Activated CD4-positive, alpha-beta T cell treated with anti-CD3 and anti-CD28 coated beads, Interleukin-2, Interleukin-6, amounts not matched to agents 100 ng/mL and 50 ng/mL, durations not matched to agents 16 hours and 8 hours (primary cell): ENCODE data around the gene KRT3.

Source experiments
- DNase-seq: peaks from one replicate; pipeline ENCODE4 v3.0.0-alpha.2; 2020

KRT3 gene

GRCh38 chr12:52826611-52827498 is 30.9 kb upstream of the KRT3 start:
- no peak for DNase-seq

GRCh38 chr12:52825961-52826360 is 30.0 kb upstream of the KRT3 start:
- DNase-seq = no peak

DNA sequence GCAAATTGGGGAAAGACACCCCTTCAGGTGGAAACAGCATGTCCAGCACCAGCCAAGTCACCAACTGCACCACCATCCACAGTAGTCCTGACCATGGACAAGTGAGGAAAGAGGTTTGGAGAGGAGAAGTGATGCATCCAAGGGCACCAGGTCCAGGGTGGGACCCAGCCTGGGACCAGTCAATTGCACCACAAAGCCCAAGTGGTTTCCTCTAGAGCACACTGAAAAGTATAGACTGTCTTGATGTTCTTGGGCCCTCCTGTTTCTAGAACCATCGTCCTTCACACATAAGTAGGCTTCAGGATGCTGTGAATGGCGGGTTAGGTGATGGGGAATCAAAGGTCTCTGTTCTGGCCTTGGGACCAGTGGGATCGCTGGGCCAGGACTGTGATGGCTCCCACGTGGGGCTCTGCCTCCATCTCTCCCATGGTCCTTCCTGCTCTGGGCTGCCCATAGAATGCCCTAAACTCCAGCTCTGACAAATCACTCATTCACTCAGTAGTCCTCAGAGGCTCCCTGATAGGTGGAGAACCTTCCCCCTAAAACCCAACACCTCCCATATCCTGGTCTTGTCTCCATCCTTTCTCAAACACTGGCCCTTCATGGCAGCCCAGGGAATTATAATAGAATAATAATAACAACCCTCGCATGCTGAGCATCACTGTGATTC is 29.0 kb upstream of the KRT3 start:
- DNase-seq = no peak

DNA sequence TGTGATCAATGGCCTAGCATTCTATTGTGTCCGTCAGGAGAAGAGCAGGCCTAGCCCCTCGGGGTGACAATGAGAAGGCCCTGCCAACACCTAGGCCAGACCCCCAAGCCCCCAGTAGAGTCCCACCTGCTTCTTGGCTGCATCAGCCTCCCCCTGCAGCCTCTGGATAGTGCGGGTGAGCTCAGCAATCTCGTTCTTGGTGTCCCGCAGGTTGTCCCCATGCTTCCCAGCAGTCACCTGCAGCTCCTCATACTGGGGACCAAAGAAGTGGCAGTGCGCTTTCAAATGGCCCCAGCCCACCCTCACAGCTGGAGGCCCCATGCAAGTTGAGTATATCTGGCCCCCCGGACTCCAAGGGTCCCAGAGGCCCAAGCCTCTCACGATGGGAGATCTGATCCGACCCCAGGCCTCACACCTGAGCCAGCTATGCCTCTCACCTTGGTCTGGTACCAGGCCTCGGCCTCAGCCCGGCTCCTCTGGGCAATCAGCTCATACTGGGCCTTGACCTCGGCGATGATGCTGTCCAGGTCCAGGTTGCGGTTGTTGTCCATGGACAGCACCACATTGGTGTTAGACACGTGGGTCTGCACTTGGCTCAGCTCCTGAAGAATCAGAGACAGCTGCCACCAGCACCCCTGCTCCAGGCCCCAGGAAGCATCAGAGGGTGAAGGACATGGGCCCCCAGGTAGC is 28.0 kb upstream of the KRT3 start:
- no peak for DNase-seq

DNA sequence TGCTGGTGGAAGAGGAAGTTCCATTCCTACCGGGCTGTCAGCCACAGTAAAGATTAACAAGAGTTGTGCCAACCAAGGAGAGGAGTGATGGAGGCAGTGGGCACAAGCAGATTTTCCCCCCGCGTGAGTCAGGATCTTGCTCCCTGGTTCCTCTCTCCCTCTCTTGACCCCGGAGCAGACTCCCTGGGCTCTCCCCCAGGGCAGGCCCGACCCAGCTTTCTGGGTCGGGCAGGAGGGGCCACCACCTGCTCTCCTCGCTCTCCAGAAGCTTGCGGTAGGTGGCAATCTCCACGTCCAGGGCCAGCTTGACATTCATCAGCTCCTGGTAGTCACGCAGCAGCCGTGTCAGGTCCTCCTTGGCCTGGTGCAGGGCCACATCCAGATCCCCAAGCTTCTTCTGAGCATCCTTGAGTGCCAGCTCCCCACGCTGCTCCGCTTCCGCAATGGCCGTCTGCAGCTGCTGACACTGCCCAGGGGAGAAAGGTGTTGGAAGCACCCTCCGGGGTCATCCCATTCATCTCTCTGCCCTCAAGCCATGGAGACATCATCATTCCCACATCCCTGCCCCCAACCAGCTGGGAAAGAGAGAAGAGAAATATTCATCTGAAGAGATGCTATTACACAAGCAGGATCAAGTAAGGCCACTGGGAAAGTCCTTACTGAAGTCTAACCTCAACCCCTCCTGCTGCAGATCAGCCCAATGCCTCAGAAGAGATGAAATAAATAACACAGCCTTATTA is 27.0 kb upstream of the KRT3 start:
- DNase-seq = no peak

DNA sequence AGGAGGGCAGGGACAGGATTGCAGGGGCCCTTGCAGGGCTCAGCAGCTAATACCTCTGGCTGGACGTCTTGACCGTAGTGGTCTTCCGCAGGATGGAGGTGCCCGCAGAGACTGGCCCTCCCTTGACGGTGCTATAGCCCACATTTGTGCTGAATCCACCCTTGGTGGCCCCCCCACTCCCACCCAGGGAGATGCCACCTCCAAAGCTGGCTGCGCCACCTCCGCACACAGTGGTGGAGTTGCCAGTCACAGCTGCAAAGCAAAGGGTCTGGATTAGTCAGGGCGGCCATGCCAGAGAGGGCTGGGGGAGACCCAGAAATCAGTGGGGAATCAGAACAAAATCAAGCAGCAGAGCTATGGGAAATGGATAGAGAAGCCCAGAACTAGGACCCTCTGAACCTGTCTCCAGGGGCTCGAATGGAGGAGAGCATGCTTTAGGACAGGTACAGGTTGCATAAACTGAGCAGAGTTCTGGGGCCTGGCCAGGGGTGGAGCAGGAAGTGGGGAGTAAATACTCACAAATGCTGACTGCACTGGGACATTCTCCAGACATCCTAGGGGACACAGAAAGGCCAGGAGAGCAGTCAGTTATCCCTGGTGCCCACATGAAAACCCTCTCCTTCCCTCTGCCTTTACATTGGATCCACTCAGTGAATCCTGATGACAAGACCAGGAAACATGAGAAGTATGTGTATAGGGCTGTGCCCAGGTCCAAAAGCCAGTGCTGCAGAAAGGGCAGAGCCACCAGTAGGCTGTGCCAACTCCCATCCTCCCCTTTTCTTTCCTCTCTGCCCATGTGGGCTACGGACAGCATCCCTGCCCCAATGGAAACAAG is 26.1 kb upstream of the KRT3 start:
- no peak for DNase-seq

DNA sequence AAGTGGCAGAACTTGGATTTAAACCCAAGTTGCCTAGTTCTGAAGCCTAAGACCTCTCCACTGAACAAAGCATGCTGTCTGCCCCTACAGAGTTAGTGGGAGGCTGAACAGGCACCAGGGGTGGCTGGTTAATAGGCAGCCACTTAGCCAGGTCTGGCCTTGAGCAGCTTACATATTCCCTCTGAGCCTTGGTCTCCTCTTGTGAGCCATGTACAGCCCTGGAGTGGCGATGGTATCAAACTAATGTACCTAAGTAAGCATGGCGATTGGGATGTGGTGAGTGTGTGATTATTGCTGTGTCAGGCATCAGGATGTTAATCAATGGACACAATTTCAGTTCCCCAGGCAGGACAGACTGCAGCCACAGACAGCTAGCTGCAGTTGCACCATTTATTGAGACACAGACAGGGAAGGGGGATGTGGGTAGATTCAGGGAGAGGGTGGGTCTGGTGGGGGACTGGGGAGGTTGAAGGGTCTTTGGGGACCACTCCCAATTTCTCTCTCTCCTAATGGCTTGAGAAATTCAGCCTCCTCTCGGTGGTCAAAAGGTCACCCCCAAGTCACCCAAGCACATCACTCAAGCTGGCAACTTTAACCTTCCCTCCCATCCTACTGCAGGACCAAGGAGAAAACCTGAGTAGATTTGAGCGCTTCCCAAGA is 25.3 kb upstream of the KRT3 start:
- no peak for DNase-seq

- no peak for DNase-seq
Measured at GRCh38 chr12:52820521-52820920, 24.6 kb upstream of the KRT3 start.

DNA sequence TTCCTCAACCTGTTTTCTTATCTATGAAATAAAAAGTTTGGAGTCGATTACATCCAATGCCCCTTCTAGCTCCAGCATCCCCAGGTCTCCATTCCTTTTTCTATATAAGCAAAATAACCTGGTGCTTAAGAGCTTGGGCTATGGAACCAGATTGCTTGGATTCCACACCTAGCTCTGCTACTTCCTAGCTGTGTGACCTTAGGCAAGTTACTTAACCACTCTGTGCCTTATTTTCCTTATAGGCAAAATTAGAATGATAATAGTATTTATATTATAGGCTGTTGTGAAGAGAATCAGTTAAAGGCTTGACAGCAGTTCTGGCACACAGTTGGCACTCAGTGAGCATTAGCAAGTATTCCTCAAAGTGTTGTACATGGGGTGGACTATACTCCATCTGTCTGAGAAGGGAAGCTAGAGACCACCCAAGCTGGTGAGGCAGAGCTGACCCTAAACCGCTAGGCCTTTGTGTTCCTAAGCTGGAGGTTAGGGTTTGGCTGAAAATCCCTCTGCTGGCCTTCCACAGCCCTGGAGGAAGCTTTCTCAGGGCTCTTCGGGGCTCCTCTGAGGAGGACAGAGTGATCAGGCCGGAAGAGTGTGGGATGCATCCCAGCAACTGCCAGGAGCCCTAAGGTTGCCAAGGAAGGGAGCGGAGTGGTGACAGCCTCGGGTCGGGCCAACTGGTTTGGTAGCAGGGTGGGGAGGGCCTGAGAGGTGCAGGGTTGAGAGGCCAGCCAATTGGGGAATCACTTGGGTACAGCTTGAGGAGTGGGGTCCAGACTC is 24.0 kb upstream of the KRT3 start:
- DNase-seq = no peak

GRCh38 chr12:52818887-52819420 is 23.0 kb upstream of the KRT3 start:
- no peak for DNase-seq

DNA sequence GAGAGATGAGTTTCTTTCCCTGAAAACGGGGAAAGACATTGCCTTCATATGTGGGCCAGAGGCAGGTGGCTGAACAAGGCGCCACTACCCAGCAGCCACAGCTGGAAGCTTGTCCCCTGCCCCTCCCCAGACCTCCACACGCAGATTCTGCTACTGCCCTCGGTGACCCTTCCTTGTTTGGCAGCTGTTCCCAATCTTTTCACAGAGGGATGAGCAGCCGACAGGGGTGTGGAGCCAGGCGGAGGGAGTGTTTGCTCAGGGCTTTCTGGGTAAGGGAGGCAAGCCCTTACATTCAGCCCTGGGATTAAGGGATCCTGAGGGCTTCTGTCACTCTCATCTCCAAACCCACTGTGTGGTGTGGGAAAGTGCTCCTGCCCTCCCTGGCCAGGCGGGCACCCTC is 22.5 kb upstream of the KRT3 start:
- DNase-seq = no peak

- no peak for DNase-seq
Measured at GRCh38 chr12:52817699-52818238, 21.9 kb upstream of the KRT3 start.

DNA sequence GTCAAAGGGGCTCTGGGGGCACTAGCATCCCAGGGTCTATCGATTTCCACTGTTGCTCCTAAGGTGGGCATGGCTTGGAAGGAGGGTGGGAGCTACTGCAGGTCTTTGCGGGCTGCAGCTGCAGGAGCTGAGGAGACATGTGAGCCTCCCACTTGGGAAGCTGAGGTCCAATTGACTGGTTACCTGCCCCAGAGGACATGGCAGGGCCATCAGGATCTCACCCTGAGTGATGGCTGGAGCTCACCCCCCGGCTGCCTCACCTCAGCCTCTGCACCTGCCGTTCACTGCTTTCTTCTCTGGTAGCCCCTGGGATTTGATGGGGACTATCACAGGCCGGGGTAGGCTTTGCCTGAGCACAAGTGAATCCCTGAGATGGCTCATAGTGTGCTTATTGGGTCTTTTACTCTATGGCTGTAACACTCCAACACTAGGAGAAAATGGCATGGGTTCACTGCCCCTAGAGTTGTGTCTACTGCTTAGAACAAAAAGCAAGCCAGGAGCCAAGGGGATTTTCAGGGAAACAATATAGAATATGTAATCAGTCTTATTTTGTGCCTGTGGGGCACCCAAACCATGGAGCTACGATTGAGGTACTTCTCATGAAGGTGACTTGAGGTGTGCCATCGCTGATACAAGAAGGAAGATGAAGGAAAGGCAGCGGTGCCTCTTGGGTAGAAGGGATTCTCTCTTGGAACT is 21.2 kb upstream of the KRT3 start:
- no peak for DNase-seq

DNA sequence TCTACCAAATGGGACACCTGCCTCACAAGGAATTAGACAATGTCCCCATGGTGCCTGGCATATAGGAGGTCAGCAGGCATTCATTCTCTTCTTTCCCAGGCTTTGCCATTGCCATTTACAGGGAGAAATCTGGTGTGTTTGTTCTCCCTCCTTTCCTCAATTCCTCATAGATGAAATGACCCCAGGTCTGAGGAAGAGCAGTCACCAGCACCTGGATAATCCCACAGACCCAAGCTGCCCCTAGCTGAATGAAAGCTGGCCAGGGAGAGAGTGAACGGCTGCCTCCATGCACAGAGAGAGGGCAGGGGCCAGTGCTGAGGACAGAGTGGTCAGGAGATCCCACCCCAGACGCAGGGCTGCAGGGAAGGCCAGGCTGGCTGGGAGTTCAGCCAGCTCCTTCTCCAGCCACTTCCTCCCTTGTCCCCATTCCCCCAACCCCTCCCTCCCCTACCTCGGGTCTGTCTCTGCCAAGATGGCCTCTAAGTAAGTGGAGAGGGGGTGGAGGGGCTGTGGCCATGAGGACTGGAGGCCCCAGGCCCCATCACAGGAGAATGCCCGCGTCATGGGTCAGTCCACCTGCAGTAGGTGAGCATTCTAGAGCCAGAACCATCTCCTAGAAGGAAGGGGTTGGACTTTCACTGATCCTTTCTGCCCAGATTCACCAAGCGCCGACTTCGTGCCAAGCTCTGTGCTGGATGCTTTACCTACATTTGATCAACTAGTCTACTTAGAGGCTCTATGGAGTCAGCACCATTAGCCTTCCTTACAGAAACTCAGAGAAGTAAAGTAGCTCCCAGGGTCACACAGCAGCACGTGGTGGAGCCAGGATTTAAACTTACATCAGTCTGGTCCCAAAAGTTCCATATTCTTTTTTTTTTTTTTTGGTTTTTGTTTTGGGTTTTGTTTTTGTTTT is 20.0 kb upstream of the KRT3 start:
- DNase-seq = no peak

DNA sequence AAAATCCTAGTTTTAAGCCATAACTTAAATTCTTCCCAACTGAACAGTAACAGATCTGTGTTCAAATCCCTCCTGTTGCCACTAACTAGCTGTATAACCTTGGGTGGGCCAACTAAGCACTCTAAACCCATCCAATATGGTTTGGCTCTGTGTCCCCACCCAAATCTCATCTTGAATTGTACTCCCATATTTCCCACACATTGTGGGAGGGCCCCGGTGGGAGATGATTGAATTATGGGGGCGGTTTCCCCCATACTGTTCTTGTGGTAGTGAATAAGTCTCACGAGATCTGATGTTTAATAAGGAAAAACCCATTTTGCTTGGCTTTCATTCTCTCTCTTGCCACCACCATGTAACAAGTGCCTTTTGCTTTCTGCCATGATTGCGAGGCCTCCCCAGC is 19.2 kb upstream of the KRT3 start:
- DNase-seq = no peak

DNA sequence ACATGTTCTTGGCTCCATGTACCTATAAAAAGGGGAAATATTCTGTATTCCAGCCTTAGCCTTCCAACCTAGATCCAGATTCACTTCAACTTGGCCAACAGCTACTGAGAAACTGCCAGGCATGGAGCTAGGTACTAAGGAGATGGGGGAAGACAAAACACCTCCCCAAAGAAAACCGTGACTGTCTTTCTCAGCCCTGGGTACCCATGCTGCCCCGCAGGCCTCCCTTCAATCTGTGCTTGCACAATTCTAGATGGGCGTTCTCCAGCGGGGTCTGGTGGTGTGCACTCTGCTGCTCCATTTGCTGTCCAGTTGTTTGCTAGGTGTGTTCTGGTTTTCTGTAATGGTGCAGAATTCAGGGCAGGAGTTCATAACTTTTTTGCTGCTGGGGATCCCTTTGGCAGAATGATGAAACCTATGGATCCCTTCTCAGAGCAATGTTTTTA is 18.8 kb upstream of the KRT3 start:
- no peak for DNase-seq

GRCh38 chr12:52813885-52814709 is 18.2 kb upstream of the KRT3 start, which contains the start of gene KRT4:
Gene KRT4 (minus strand): TSS chr12:52814116. CDS start chr12:52814058, 58 bp downstream.
- DNase-seq = no peak
